ENCODE data around the gene EIF4G3. TPM values are rescaled to one million over a fixed set of nuclear protein-coding genes. Genes with fewer than 3 reads are reported as not detected.
A peak's percentile ranks its signal among the peaks of the same experiment; 100 is the strongest.
"Not testable (repeated sequence)": the region's sequence is repeated elsewhere in the genome, so short reads cannot be mapped to it uniquely, and the experiment has no call there.

Gene EIF4G3
- total RNA-seq, 1 donor from 2014 or later, result 66.8 TPM

DNA sequence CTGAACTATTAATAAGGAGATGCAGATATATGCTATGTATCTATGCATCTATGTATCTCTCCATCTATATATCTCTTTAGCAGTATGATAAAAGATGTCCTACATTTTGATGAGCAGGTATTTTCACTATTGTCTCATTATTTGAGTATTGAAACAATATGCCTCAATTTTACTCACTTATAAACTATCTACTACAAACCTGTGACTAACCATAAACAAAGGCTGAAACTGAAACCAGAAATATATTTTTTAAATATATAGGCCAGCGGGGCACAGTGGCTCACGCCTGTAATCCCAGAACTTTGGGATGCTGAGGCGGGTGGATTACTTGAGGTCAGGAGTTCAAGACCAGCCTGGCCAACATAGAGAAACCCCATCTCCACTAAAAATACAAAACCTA is 22.0 kb downstream of the EIF4G3 start:
- DNase-seq, result no peak
- peak overlapping the region; percentile 24 for H3K27ac Mint-ChIP-seq
- H3K4me1 Mint-ChIP-seq, result peaks cover 15% of the 10 kb centered on the region
- intact Hi-C loops (cut with micrococcal nuclease), result no loop called here
- H3K9me3 Mint-ChIP-seq, result no peaks in the 10 kb centered on the region
- peaks cover 19% of the 10 kb centered on the region for H3K36me3 Mint-ChIP-seq (ENCODE audit: low read depth)
- no peaks in the 10 kb centered on the region for H3K27me3 Mint-ChIP-seq
- no peak overlapping the region for H3K4me3 Mint-ChIP-seq

DNA sequence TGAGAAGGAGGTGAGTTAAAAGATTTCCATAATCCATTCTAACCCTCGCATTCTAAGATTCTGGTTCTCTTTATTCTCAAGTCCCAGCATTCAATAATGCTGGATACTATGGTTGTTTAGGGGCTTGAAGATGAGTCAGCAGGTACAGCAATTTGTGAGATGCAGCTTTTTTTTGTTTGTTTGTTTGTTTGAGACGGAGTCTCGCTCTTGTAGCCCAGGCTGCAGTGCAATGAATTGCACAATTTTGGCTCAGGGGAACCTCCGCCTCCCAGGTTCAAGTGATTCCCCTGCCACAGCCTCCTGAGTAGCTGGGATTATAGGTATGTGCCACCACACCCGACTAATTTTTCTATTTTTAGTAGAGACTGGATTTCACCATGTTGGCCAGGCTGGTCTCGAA is 23.3 kb downstream of the EIF4G3 start:
- Mint-ChIP-seq H3K36me3 (ENCODE audit: low read depth) (peaks cover 17% of the 10 kb centered on the region), H3K27ac (no peak overlapping the region), H3K4me1 (peaks cover 18% of the 10 kb centered on the region), H3K9me3 (no peaks in the 10 kb centered on the region), H3K4me3 (no peak overlapping the region), H3K27me3 (no peaks in the 10 kb centered on the region)
- no peak for DNase-seq
- intact Hi-C loops (cut with micrococcal nuclease), result no loop called here

DNA sequence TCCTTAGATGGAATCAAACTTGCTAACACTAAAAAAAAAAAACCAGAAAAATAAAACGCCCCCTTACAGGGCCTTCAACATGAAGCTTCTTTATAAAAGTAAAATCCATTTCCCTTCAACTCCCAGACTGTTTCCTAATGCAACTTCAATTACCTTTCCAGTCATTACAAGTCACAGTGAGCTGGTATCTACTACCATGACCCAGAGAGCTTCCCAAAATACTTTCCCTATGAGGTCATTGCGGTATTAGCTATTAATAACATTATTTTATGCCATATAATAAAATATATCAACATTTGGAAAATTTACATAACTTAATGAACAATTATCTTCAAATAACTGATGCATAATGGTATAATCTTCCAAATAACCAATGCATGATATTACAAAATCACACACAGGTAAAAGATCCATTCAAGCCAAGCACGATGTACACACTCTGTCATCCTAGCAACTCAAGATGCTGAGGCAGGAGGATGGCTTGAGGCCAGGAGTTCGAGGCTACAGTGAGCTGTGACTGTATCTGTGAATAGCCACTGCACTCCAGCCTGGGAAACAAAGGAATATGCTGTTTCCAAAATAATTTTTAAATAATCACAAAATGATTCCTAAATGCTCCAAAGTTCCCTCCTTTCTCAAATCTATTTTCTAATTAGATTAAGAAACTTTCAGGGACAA is 24.1 kb downstream of the EIF4G3 start:
- DNase-seq, result no peak
- peaks cover 22% of the 10 kb centered on the region for H3K36me3 Mint-ChIP-seq (ENCODE audit: low read depth)

DNA sequence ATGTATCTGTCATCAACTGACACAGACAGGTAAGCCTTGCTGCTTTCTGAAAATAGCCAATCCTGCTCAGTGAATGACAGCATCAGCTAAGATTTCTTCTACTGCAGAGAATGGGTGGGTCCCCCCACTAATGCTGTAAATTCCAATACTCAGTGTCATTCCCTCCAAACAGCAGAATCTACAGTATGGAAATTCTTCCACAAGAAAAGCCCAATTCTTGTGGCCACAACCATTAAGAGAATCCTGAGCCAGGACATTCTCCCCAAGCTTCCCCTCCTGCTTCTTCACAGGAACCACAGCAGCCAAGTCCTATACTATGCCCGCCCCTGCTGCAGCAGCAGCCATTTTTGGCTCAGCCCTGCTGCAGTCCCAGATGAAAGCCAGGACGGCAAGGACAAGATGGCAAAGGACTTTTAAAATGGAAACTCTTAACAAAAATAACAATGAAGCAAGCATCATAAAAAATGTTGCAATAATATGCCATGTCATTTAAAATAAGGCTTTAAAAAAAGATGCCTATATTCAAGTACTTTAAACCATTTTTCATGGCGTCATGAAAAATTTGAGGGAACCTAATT is 26.8 kb downstream of the EIF4G3 start:
- Mint-ChIP-seq H3K9me3 (no peaks in the 10 kb centered on the region), H3K4me1 (peaks cover 8% of the 10 kb centered on the region), H3K4me3 (no peak overlapping the region), H3K36me3 (ENCODE audit: low read depth) (peaks cover 23% of the 10 kb centered on the region), H3K27me3 (no peaks in the 10 kb centered on the region), H3K27ac (no peak overlapping the region)
- no peak for DNase-seq
- intact Hi-C loops (cut with micrococcal nuclease), result no loop called here

More for the DNA sequence above, 24.1 kb downstream of the EIF4G3 start:
- no peaks in the 10 kb centered on the region for H3K27me3 Mint-ChIP-seq
- intact Hi-C loops (cut with micrococcal nuclease), result no loop called here
- H3K9me3 Mint-ChIP-seq, result no peaks in the 10 kb centered on the region
- H3K4me1 Mint-ChIP-seq, result peaks cover 17% of the 10 kb centered on the region
- H3K4me3 Mint-ChIP-seq, result no peak overlapping the region
- no peak overlapping the region for H3K27ac Mint-ChIP-seq

DNA sequence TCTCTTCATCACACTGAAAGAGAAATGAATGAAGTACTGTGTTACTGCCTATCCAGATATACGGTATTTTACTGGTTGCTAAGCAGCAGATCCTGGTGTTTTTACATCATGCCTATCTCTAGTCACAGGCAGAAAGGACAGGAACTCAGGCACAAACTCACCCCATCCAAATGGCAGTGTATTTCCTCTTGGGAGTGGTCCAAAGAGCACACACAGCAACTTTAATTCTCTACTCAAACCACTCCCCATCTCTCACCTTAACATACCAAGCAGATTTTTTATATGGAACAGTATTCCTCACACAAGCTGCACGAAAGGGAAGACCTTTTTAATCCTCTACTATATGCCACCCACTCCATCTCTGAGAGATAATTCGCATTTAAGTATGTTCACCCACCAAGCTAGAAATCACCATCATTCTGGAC is 27.3 kb downstream of the EIF4G3 start:
- Mint-ChIP-seq H3K27ac (no peak overlapping the region), H3K9me3 (no peaks in the 10 kb centered on the region), H3K27me3 (no peaks in the 10 kb centered on the region), H3K36me3 (ENCODE audit: low read depth) (peaks cover 22% of the 10 kb centered on the region), H3K4me3 (no peak overlapping the region), H3K4me1 (peaks cover 5% of the 10 kb centered on the region)
- no peak for DNase-seq
- intact Hi-C loops (cut with micrococcal nuclease), result no loop called here

DNA sequence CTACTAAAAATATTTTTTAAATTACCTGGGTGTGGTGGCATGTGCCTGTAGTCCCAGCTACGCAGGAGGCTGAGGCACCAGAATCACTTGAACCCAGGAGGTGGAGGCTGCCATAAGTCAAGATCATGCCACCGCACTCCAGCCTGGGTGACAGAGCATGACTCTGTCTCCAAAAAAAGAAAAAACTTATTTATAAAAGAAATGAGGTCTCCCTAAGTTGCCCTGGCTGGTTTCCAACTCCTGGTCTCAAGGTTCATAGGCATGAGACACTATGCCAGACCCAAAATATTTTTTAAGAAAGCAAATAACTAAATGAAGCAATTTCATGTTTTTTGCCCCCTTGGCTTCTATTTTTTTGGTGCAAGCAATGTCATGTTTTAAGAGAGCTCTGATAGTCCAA is 32.9 kb downstream of the EIF4G3 start:
- no peaks in the 10 kb centered on the region for H3K27me3 Mint-ChIP-seq
- intact Hi-C loops (cut with micrococcal nuclease), result no loop called here
- H3K4me3 Mint-ChIP-seq, result no peak overlapping the region
- H3K9me3 Mint-ChIP-seq, result no peaks in the 10 kb centered on the region
- H3K4me1 Mint-ChIP-seq, result no peaks in the 10 kb centered on the region
- H3K36me3 Mint-ChIP-seq (ENCODE audit: low read depth), result peaks cover 20% of the 10 kb centered on the region
- H3K27ac Mint-ChIP-seq, result no peak overlapping the region
- DNase-seq, result no peak

DNA sequence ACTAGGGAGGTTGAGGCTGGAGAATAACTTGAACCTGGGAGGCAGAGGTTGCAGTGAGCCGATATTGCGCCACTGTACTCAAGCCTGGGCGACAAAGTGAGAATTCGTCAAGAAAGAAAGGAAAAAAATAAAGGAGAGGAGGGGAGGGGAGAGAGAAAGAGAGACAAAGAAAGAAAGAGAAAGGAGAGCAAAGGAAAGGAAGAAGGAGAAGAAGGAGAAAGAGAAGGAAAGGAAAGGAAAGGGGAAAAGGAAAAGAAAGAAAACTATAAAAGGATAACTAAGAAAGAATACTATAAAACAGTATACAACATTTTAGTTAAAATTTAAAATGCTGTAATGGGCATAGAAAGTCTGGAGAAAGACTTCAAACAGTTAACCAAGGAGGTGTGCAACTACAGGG is 33.6 kb downstream of the EIF4G3 start:
- intact Hi-C loops (cut with micrococcal nuclease), result no loop called here
- no peaks in the 10 kb centered on the region for H3K4me1 Mint-ChIP-seq
- H3K4me3 Mint-ChIP-seq, result no peak overlapping the region
- no peak overlapping the region for H3K27ac Mint-ChIP-seq
- H3K9me3 Mint-ChIP-seq, result no peaks in the 10 kb centered on the region
- DNase-seq, result no peak
- H3K36me3 Mint-ChIP-seq (ENCODE audit: low read depth), result peaks cover 16% of the 10 kb centered on the region
- no peaks in the 10 kb centered on the region for H3K27me3 Mint-ChIP-seq

DNA sequence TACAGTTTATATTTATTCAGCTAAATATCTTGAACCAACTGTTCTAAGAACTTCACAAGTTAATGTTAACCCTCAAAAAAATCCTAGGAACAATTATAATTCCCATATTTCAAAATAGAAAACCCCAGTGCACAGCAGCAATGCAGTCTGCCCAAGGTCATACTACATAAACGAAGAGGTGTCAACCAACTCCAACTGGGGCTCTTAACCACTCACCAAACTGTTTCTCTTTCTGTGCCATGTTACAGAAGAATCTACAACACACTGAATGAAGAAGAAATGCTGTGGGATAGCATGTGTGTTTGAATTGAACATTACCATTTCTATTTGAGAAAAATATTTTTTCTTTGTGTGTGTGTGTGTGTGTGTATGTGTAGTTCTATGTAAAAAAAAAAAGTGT is 35.7 kb downstream of the EIF4G3 start:
- DNase-seq, result no peak
- Mint-ChIP-seq H3K9me3 (no peaks in the 10 kb centered on the region), H3K27me3 (no peaks in the 10 kb centered on the region), H3K27ac (no peak overlapping the region), H3K4me1 (peaks cover 2% of the 10 kb centered on the region), H3K4me3 (no peak overlapping the region), H3K36me3 (ENCODE audit: low read depth) (peaks cover 16% of the 10 kb centered on the region)
- intact Hi-C loops (cut with micrococcal nuclease), result no loop called here

DNA sequence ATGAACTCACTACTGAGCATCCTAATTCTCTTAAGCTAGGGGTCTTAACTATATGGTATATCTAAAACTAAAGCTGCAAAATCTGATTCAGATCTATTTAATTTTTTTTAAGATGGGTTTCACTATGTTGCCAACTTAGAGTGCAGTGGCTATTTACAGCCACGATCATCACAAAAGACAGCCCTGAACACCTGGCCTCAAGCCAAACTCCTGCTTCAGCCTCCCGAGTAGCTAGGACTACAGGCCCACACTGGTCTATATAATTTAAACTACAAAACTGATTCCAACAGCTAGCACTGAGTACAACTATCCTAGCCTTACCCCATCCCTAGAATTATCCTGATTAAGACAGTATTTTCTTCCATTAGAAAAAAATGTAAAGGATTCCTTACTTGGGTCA is 37.1 kb downstream of the EIF4G3 start:
- Mint-ChIP-seq H3K36me3 (ENCODE audit: low read depth) (peaks cover 15% of the 10 kb centered on the region), H3K27ac (no peak overlapping the region), H3K4me1 (peaks cover 2% of the 10 kb centered on the region), H3K27me3 (no peaks in the 10 kb centered on the region), H3K4me3 (no peak overlapping the region), H3K9me3 (no peaks in the 10 kb centered on the region)
- DNase-seq, result no peak
- intact Hi-C loops (cut with micrococcal nuclease), result no loop called here

DNA sequence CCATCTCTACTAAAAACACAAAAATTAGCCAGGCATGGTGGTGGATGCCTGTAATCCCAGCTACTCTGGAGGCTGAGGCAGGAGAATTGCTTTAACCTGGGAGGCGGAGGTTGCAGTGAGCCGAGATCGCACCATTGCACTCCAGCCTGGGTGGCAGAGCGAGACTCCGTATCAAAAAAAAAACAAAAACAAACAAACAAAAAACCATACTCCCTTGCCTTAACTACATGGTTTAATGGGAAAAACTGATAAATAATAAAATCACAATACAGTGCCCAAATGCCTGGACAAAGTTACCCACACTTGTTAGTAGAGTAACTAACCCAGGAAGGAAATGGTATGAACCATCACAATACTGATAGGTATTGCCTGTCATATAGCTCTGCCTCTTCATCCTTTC is 40.4 kb downstream of the EIF4G3 start:
- H3K4me3 Mint-ChIP-seq; DNase-seq; H3K9me3 Mint-ChIP-seq; H3K27ac Mint-ChIP-seq; H3K4me1 Mint-ChIP-seq; H3K27me3 Mint-ChIP-seq; intact Hi-C loops (cut with micrococcal nuclease): not testable (repeated sequence)
- H3K36me3 Mint-ChIP-seq (ENCODE audit: low read depth), result peaks cover 13% of the 10 kb centered on the region

DNA sequence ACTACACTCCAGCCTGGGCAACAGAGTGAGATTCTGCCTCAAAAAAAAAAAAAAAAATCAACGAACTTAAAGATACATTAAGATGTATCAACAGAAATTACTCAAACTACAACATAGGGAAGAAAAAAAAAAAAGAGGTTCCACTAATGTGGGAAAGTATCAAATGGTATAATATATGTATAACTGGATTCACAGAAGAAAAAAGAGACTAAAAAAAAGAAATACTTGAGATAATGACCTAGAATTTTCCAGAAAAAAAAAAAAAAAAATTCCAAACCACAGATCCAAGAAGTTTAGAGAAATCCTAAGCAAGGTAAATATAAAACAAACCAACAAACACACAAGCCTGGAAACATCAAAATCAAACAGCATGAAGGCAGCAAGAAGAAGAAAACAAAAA is 45.5 kb downstream of the EIF4G3 start:
- Mint-ChIP-seq H3K9me3 (no peaks in the 10 kb centered on the region), H3K27ac (no peak overlapping the region), H3K4me1 (no peaks in the 10 kb centered on the region), H3K4me3 (no peak overlapping the region), H3K36me3 (ENCODE audit: low read depth) (peaks cover 9% of the 10 kb centered on the region), H3K27me3 (no peaks in the 10 kb centered on the region)
- intact Hi-C loops (cut with micrococcal nuclease), result no loop called here
- no peak for DNase-seq

DNA sequence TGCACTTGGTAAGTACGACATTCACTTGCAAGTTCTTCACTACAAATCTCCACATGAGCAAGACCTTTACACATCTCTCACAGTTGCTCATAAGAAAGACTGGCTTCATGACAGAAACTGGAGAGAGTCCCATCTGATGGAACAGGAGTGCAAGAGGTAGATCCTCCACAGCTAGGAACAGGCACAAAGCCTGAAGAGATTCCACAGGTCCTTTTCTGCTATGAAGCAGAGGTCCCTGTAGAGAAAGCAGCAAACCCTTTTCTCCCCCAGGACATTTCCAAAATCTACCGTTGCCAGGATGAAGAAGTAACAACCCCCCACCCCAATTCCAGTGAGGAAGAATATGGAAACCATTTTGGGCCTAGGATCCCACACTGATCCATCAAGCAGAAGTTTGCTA is 47.3 kb downstream of the EIF4G3 start:
- intact Hi-C loops (cut with micrococcal nuclease), result no loop called here

DNA sequence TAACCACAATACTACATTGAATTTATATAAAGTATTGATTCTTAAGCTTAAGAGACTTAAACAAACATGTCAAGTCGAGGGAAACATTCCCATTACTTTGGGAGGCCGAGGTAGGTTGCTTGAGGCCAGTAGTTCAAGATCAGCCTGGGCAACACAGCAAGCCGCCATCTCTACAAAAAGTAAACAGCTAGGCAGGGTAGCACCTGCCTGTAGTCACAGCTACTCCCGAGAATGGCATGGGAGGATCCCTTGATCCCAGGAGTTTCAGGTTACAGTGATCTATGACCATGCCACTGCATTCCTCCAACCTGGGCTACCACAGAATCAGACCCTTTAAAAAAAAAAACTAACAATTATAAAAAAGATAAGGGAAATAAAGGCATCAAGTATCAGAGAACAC is 50.4 kb downstream of the EIF4G3 start:
- peaks cover 19% of the 10 kb centered on the region for H3K36me3 Mint-ChIP-seq (ENCODE audit: low read depth)
- no peaks in the 10 kb centered on the region for H3K27me3 Mint-ChIP-seq
- no peaks in the 10 kb centered on the region for H3K9me3 Mint-ChIP-seq
- DNase-seq, result peak; percentile 8
- intact Hi-C loops (cut with micrococcal nuclease), result no loop called here
- H3K4me3 Mint-ChIP-seq, result no peak overlapping the region
- no peak overlapping the region for H3K27ac Mint-ChIP-seq
- H3K4me1 Mint-ChIP-seq, result peaks cover 4% of the 10 kb centered on the region

More for the DNA sequence above, 47.3 kb downstream of the EIF4G3 start:
- no peaks in the 10 kb centered on the region for H3K4me1 Mint-ChIP-seq
- peaks cover 9% of the 10 kb centered on the region for H3K36me3 Mint-ChIP-seq (ENCODE audit: low read depth)
- no peak overlapping the region for H3K4me3 Mint-ChIP-seq
- no peak overlapping the region for H3K27ac Mint-ChIP-seq
- DNase-seq, result no peak
- no peaks in the 10 kb centered on the region for H3K27me3 Mint-ChIP-seq
- H3K9me3 Mint-ChIP-seq, result no peaks in the 10 kb centered on the region

DNA sequence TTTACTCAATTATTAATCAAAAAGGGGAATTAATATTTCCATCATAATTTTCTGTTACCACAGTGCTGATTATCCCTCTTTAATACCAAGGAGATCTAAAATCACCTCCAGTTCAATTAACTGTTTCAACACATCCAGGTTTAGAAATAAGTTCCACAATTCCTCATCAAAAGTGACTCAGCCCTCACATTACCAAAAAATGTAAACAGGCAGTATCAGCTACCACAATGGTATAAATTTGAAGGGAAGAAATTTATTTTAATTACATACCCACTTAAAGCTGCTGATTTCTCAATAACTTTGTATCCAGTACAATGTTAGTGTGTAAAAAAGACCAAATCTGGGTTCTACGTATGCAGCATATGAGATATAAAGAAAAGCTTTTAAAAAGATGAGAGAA is 51.9 kb downstream of the EIF4G3 start:
- intact Hi-C loops (cut with micrococcal nuclease), result no loop called here
- H3K27ac Mint-ChIP-seq, result no peak overlapping the region
- H3K9me3 Mint-ChIP-seq, result no peaks in the 10 kb centered on the region
- no peaks in the 10 kb centered on the region for H3K27me3 Mint-ChIP-seq
- H3K4me3 Mint-ChIP-seq, result no peak overlapping the region
- peaks cover 4% of the 10 kb centered on the region for H3K4me1 Mint-ChIP-seq
- DNase-seq, result no peak
- H3K36me3 Mint-ChIP-seq (ENCODE audit: low read depth), result peaks cover 16% of the 10 kb centered on the region

All from activated CD4-positive, alpha-beta T cell treated with anti-CD3 and anti-CD28 coated beads, Interleukin-2, amount 10 ng/mL, durations not matched to agents 24 days and 14 days (primary cell).